ENCODE data around the gene CBLC.

CBLC gene

GRCh38 chr19:44746946-44747738 is 30.5 kb upstream of the CBLC start:
- DNase-seq (ENCODE audit: low spot score) = peak; percentile 69

- peak; percentile 25 for DNase-seq (ENCODE audit: low spot score)
These were observed 29.8 kb upstream of the CBLC start for GRCh38 chr19:44747739-44748425.

GRCh38 chr19:44748426-44749254 is 29.1 kb upstream of the CBLC start, which contains the start of gene BCL3:
Gene BCL3, plus strand, starts transcription at chr19:44748708. Its CDS starts 83 bp downstream, at chr19:44748791.
- no peak for DNase-seq (ENCODE audit: low spot score)

- DNase-seq (ENCODE audit: low spot score) = no peak
These were observed 28.4 kb upstream of the CBLC start for GRCh38 chr19:44749292-44749691.

- DNase-seq (ENCODE audit: low spot score) = no peak
These were observed 27.7 kb upstream of the CBLC start for GRCh38 chr19:44749994-44750393.

GRCh38 chr19:44752123-44752815 is 25.4 kb upstream of the CBLC start:
- no peak for DNase-seq (ENCODE audit: low spot score)

GRCh38 chr19:44752816-44753625 is 24.7 kb upstream of the CBLC start:
- DNase-seq (ENCODE audit: low spot score) = peak; percentile 54

- no peak for DNase-seq (ENCODE audit: low spot score)
These were observed 24.1 kb upstream of the CBLC start for GRCh38 chr19:44753626-44753931.

GRCh38 chr19:44753932-44754749 is 23.5 kb upstream of the CBLC start:
- DNase-seq (ENCODE audit: low spot score) = no peak

GRCh38 chr19:44754750-44755080 is 23.0 kb upstream of the CBLC start:
- no peak for DNase-seq (ENCODE audit: low spot score)

GRCh38 chr19:44755219-44755618 is 22.5 kb upstream of the CBLC start:
- no peak for DNase-seq (ENCODE audit: low spot score)

GRCh38 chr19:44756089-44756562 is 21.6 kb upstream of the CBLC start:
- DNase-seq (ENCODE audit: low spot score) = no peak

- no peak for DNase-seq (ENCODE audit: low spot score)
These were observed 20.5 kb upstream of the CBLC start for GRCh38 chr19:44757057-44757734.

GRCh38 chr19:44757735-44758505 is 19.8 kb upstream of the CBLC start:
- DNase-seq (ENCODE audit: low spot score) = no peak

GRCh38 chr19:44758596-44758995 is 19.1 kb upstream of the CBLC start:
- no peak for DNase-seq (ENCODE audit: low spot score)

- DNase-seq (ENCODE audit: low spot score) = no peak
These were observed 18.4 kb upstream of the CBLC start for GRCh38 chr19:44759083-44759804.

- DNase-seq (ENCODE audit: low spot score) = no peak
These were observed 15.7 kb upstream of the CBLC start for GRCh38 chr19:44762038-44762437.

All from pons (tissue), 1 donor.